Activated CD4-positive, alpha-beta T cell treated with anti-CD3 and anti-CD28 coated beads, Interleukin-2, amount 50 U/mL, for 16 hours (primary cell): ENCODE data around the gene MCRIP1.

Experiments
- DNase-seq: peaks from one replicate; pipeline ENCODE4 v3.0.0-alpha.2; 2020

MCRIP1 gene

GRCh38 chr17:81860756-81861568 is 27.9 kb upstream of the MCRIP1 start:
- peak; percentile 100 for DNase-seq

- peak; percentile 9 for DNase-seq
Measured at GRCh38 chr17:81859906-81860755, 27.0 kb upstream of the MCRIP1 start, which contains the start of gene P4HB. Gene P4HB, minus strand, starts transcription at chr17:81860535. Its CDS starts 64 bp downstream, at chr17:81860471.

GRCh38 chr17:81858967-81859905 is 26.1 kb upstream of the MCRIP1 start:
- DNase-seq = peak; percentile 20

DNA sequence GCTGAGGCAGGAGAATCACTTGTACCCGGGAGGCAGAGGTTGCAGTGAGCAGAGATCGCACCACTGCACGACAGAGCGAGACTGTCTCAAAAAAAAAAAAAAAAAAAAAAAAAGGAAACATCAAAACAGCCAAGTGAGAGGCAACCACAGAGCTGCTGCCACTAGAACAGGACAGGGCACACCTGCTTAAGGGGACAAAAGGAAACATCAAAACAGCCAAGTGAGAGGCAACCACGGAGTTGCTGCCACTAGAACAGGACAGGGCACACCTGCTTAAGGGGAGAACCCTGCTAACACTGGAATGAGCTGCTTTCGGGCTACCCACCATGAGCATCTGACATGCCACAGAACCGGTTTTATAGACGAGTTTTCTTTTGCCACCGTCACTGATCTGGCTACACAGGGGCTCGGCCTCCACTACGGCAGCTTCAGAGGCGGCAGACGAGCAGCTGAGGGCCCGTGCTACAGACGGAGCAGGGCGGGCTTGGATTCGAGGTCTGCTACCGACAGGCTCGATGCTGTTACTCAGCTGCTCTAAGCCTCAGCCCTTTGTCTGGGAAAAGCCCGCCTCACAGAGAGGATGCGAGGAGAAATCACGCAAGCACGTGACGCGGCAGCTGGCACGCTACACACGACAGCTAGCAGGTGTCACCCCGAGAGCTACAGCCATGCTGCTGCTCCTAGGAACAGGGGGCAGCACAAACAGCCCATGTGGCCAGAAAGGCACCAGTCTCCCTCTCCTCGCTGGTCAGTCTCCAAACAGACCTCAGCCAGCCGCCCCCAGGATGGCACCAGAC is 25.3 kb upstream of the MCRIP1 start:
- no peak for DNase-seq

DNA sequence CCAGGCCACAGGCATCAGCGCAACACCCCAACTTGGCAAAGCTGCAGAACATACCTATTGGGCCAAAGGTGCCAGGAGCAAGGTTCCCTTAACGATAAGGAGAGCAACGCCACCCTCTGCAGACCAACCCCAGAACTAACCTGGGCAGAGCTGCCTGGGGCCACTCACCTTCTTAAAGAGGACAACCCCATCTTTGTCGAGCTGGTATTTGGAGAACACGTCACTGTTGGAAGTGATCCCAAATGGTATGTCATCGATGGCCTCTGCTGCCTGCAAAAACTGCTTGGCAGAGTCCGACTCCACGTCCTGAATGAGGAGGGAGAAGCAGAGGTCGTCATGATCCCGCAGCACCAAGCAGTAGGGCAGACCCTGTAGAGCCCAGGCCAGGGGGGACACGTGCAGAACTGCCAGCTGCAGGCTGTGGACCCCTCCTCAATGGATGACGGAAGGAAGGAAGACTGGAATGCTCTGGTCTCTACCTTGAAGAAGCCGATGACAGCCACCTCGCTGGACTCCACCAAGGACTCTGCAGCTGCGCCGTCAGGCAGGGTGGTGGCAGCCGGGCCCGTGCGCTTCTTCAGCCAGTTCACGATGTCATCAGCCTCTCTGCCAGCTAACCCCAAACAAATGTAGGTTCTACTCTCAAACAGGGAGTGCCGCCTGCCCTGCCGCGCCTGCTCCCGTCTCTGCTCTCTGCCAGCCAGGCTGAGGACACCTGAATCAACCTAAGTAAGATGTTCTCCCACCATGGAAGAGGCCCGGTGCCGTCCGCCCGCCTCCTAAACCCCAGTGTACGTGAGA is 22.1 kb upstream of the MCRIP1 start:
- no peak for DNase-seq

- no peak for DNase-seq
Measured at GRCh38 chr17:81852237-81852636, 19.1 kb upstream of the MCRIP1 start.

DNA sequence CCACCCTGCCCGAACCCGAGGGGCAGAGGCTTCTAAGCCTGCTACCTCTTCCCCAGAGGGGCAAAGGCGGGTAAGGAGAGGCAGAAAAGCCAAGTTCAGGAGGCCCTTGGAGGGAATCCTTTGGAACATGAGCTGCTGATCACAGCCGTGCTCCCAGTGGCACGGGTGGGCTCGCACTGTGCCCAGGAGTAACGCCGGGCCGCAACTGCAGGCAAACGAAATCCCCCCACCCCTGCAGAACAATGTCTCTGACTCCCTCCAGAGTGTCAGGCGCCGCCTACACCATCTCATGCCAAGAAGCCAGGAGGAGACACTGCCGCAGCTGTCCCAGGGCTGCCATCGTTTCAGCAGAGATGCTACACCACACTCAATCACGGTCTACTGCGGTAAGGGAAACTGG is 18.3 kb upstream of the MCRIP1 start:
- no peak for DNase-seq

DNA sequence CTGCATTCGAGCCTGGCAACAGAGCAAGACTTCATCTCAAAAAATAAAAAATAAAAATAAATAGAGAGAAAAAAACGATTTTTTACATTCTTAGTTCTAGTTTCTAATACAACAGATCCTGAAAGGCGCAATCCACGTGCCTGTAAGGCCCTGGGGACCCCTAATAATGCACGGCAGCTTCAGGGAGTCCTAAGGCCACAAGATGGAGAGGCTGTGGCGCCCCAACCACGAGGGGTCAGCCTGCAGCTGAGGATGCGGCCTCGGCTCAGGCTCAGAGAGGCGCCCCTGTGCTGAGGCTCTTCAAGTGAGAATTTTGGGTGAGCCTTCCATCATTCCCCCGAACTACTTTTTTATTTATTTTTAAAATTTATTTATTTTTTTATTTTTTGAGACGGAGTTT is 16.4 kb upstream of the MCRIP1 start:
- DNase-seq = no peak

DNA sequence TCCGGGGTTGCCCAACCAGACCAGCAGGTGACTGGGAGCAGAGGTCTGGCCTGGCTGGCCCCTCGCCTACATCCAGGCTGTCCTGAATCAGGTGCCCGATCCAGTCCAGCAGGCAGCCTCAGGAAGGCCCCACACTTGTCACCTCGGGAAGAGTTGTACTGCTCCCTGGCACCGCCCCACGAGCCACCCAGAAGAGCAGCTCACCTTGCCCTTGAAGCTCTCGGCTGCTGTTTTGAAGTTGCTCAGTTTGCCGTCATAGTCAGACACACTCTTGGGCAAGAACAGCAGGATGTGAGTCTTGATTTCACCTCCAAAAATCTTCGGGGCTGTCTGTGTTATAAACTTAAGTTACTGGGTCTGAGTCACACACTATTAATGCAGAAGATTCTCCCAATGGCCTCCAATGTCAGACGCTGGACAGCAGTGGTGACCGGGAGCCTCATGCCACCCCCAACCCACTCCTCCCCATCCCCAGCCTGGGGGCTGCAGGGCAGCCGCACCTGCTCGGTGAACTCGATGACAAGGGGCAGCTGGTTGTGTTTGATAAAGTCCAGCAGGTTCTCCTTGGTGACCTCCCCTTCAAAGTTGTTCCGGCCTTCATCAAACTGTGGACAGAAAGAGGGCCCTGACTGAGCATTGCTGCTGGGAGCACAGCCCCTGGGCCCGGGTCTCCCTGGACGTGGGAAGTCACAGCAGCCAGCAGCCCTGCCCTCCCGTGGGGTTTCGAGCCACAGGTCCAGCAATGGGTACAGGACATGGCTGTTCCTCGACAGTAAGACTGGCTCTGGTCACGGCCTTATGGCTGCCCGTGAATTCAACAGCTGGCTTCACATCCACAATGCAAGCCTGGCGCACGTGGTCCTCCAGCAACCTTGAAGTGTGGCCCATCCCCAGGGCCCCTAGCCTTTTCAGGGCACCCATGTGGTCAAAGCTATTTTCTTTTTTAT is 13.9 kb upstream of the MCRIP1 start:
- DNase-seq = no peak

DNA sequence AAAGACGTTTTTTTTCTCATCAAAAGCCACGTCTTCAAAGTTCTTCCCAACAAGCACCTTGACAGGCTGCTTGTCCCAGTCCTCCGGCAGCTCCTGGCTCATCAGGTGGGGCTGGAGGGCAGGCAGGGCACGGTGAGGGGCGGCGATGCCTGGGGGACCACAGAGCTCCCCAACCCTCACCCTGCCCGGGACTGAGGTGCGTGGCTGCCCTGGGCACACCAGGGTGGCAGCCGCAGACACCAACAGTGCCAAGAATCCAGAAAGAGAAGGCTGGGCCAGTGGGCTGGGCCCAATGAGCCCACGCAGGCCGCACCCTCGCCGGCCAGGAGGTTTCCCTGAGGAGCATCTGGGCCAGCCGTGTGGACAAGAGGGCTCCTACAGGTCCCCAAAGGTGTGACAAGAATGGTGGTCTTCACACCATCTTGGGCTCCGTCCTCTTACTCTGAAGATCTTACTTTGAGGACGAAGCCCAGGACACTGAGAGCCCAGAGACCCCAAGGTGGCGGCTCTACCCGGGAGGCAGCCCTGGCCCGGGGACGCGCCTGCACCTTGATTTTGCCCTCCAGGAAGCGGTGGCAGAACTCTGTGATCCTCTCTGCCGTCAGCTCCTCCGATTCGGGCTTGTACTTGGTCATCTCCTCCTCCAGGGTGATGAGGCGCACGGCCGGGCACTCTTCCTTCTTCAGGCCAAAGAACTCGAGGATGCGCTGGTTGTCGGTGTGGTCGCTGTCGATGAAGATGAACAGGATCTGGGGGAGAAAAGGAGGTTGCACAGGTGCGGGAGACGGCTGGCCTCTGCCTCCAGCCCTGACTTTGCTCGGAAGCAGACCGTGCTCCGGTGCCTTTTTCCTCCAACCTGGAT is 13.0 kb upstream of the MCRIP1 start:
- no peak for DNase-seq

GRCh38 chr17:81845361-81845760 is 12.3 kb upstream of the MCRIP1 start:
- DNase-seq = no peak

GRCh38 chr17:81844887-81845286 is 11.8 kb upstream of the MCRIP1 start:
- DNase-seq = no peak

- DNase-seq = no peak
Measured at GRCh38 chr17:81844327-81844851, 11.3 kb upstream of the MCRIP1 start.

- no peak for DNase-seq
Measured at GRCh38 chr17:81843713-81844326, 10.7 kb upstream of the MCRIP1 start.

- DNase-seq = no peak
Measured at GRCh38 chr17:81842725-81843504, 9.8 kb upstream of the MCRIP1 start.

DNA sequence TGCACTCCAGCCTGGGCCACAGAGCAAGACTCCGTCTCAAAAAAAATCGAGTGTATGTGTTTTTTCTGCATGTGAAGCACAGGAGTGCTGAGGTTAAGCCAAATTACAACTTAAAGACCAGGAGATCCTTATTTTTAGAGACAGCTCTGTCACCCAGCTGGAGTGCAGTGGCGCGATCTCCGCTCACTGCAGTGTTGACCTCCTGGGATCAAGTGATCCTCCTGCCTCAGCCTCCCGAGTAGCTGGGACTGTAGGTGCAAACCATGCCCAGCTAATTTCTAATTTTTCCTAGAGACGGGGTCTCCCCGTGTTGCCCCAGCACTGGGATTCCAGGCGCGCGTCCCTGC is 9.3 kb upstream of the MCRIP1 start:
- no peak for DNase-seq

- no peak for DNase-seq
Measured at GRCh38 chr17:81841866-81842265, 8.8 kb upstream of the MCRIP1 start.
